Fibroblast of the aortic adventitia (primary cell): Measurements from ENCODE around the gene CMA1. TPM values are rescaled to one million over a fixed set of nuclear protein-coding genes. Genes with fewer than 3 reads are reported as not detected.
"Not testable (repeated sequence)": the region's sequence is repeated elsewhere in the genome, so short reads cannot be mapped to it uniquely, and the experiment has no call there.

ENCODE experiments used
- DNase-seq: peaks from one replicate; pipeline ENCODE4 v3.0.0-alpha.2; 2010; ENCODE audit warnings: low read depth
- H3K4me3 ChIP-seq: 2 replicates; pipeline ENCODE4 v1.5.1; 2011; ENCODE audit warnings: low read depth, mild to moderate bottlenecking, control low read depth, low read length, moderate library complexity
- CTCF ChIP-seq: IDR thresholded peaks from 2 replicates; pipeline ENCODE4 v1.5.1; 2011; ENCODE audit warnings: mild to moderate bottlenecking, low read length, control low read depth, inconsistent platforms; ENCODE audit not compliant: insufficient read depth
- total RNA-seq: library from RNA; depleted of rRNA; stranded (reverse); fragments of >200 nt; gene quantifications from 2 replicates; pipeline ENCODE4 v1.2.3, GENCODE V29; 2012; ENCODE audit warnings: low replicate concordance

CMA1 gene
- total RNA-seq, result not detected in 2 replicates

DNA sequence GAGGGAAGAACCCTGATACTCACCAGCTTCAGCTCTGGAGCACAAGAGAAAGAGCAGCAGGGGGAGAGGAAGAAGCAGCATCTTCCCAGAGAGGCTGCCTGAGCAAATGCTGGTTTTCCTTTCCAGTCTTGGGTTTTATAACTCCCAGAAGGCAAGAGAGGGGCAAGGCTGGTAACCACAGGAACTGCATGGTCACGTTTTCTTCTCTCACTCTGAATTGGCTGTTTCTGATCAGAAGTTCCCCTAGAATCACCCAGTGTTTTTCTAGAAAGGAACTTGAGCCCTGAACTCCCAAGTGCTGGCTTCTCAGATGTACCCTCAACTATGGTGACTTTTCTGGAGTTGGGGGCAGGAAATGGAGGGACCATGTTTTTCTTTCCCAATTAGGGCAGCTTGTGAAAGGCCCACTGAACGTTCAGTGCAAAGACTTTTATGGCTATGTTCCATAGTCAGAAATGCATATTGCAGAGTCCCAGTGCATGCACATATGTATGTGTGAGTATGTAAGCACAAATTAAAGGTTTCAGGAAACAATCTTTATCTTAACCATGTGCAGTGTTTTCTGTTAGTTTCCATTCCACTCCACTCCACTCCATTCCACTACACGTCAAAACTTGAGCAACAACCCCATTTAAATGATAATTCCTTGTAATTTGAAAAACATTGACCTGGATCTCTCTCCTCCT lies at the start of gene CMA1:
Gene CMA1, minus strand, starts transcription at position 111 of the 686 bp plus-strand sequence. Its CDS starts 30 bp downstream, at position 81.
- no peak for DNase-seq
- no peak for TF ChIP-seq CTCF
- H3K4me3 ChIP-seq, result no peak within 1 kb of the TSS

GRCh38 chr14:24556756-24557155 lies 48.7 kb upstream of the CMA1 start:
- TF ChIP-seq CTCF, result no peak
- no peak for DNase-seq
- H3K4me3 ChIP-seq, result no peak overlapping the region

- not testable (repeated sequence) for H3K4me3 ChIP-seq, DNase-seq
These were observed 41.0 kb upstream of the CMA1 start for GRCh38 chr14:24549064-24549463.

GRCh38 chr14:24542346-24542936 lies 34.4 kb upstream of the CMA1 start:
- no peak for DNase-seq
- no peak for TF ChIP-seq CTCF
- H3K4me3 ChIP-seq, result no peak overlapping the region

DNA sequence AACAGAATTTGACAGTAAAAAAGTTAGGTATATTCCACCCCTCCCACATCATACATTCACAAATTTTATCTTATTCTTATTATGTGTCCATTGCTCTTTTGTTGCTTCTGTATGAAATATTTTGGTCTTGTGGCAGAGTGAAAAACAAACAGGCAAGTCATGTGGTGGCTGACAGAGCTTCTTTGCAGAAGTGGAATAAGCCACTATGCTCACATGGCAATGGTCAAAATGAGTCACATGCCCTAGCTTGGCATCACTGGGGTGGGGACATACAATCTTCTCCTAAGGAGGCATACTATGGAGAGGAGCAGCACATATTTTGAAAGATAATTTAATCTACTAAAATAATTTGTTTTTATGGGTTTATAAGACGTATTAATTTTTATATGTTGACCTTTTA lies 27.7 kb upstream of the CMA1 start:
- DNase-seq, result no peak
- H3K4me3 ChIP-seq, result no peak overlapping the region
- TF ChIP-seq CTCF, result no peak

DNA sequence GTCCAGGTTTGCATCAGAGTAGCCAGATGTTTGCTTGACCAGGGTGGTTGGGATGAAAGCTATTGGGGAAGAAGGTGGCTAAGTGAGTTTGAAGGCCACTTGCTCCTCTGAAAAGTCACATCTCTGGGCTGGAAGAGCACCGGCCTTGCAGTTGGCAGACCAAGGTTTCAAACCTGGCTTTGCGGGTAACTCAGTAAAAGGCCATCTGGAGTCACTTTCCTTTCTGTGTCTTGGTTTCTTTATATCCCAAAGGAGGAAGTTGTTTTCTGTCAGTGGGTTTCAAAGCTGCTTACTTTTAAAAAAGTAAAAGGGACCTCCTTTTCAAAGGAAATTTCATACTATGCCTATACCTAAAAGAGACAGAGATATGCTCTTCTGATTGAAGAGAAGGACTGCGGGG lies 26.2 kb upstream of the CMA1 start:
- DNase-seq, result no peak
- H3K4me3 ChIP-seq, result no peak overlapping the region
- TF ChIP-seq CTCF, result no peak

DNA sequence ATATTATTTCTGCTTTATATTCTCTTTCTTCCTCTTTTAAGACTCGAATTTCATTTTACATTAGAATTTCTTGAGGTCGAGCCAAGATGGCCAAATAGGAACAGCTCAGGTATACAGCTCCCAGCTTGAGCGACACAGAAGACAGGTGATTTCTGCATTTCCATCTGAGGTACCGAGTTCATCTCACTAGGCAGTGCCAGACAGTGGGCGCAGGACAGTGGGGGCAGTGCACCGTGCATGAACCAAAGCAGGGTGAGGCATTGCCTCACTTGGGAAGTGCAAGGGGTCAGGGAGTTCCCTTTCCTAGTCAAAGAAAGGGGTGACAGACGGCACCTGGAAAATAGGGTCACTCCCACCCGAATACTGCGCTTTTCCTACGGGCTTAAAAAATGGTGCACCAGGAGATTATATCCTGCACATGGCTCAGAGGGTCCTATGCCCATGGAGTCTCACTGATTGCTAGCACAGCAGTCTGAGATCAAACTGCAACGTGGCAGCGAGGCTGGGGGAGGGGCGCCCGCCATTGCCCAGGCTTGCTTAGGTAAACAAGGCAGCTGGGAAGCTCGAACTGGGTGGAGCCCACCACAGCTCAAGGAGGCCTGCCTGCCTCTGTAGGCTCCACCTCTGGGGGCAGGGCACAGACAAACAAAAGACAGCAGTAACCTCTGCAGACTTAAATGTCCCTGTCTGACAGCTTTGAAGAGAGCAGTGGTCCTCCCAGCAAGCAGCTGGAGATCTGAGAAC lies 18.0 kb upstream of the CMA1 start:
- not testable (repeated sequence) for DNase-seq

More for the DNA sequence above, 18.0 kb upstream of the CMA1 start:
- not testable (repeated sequence) for H3K4me3 ChIP-seq
